Stimulated activated CD4-positive, alpha-beta T cell treated with anti-CD3 and anti-CD28 coated beads, Interleukin-15, amount 100 ng/mL, for 1 hour (primary cell): ENCODE measurements around the gene S100A12.

Experiments used
- DNase-seq, 2 donors: peaks; one replicate each; pipeline ENCODE4 v3.0.0-alpha.2; 2020; ENCODE audit warnings: low read depth in 1 of 2, low spot score in 1 of 2

Gene S100A12

DNA sequence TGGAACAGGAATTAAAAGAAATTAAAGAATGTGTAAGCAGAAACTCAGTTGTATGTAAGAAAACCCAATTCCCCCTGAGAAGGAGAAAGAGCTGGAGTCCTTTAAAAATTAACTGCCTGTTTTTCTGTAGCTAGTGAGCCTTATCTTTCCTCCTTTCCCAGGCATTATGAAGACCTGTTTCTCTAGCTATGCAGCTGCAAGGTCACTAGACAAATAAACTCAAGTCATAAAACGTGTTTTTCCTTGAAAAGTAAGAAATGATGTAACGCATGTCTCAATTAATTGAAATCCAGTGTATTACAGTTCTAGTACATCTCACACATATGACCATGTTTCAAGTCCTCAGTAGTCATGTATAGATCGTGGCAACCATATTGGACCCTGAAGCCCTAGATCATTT, 5.3 kb downstream of the S100A12 start:
- DNase-seq, result no peak

DNA sequence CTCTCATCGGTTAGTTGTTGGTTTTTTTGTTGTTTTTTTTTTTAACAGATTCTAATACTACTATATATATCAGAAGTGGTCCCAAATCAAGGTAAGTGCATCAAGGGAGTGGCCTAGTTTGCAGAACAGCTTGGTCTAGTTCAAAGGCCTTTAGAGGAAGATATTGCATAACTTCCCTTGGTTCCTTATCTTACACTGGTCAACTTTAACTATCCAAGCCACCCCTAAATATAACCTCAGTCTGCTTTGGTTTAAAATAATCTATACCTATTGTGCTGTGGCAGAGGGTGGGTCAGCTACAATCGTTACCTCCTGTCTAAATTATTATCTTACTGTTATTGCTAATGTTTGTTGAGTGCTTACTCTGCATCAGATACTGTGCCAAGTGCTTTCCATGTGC, 6.9 kb downstream of the S100A12 start:
- DNase-seq, result no peak

DNA sequence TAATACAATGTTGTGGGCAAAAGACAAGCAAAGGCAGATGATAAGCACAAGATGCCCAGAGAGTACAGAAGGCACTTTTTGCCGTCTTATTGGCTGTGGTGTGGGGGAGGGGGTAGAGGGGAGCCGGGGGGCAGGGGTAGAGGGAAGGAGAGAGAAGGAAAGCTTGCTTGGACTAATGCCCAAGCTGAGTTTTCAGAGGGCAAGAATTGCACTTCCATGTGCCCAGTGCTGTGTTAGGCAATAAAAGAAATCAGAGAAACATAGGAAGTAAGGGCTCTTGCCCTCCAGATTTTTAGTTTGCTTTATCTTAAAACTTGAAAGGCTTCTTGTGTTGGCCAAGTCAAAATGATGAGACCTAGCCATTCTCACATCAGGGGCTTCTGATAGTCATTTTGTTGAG, 8.3 kb downstream of the S100A12 start:
- DNase-seq, result no peak

DNA sequence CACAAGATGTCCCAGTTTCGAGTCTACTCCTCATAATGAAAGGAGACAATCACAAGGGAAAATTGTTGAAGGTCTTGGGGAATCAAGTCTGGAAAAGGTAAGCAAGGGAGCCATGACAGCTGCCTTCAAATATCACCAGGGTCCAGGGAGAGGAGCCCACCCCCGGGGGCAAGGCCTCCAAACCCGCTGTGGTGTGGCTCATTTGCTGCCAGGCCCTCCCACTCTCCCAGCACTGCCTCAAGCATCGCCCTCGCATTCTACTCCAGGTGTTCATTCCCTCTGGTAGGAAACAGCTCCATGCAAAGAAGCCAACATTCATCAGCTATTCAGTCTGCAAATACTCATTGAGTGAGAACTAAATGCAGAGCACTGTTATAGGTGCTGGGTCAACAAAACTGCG, 9.2 kb downstream of the S100A12 start:
- no peak for DNase-seq

DNA sequence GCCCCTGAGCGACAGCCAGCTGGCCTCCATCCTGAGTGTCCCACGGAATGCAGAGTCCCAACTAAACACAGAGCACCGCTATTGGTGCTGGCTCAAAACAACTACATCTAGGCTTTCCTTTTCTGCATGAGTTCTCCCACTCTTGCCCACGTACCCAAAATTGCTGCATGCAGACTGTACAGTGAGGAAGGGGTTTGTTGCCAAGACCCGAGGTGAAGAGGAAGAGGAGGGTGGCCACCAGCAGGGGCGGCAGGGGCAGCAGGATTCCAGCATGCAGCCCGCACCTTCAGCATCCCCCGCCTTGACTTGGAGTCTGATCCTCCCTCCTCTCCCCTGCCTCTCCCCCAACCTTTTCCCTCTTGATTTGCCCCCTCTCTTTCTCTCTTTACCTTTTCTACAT, 9.7 kb downstream of the S100A12 start:
- no peak for DNase-seq

DNA sequence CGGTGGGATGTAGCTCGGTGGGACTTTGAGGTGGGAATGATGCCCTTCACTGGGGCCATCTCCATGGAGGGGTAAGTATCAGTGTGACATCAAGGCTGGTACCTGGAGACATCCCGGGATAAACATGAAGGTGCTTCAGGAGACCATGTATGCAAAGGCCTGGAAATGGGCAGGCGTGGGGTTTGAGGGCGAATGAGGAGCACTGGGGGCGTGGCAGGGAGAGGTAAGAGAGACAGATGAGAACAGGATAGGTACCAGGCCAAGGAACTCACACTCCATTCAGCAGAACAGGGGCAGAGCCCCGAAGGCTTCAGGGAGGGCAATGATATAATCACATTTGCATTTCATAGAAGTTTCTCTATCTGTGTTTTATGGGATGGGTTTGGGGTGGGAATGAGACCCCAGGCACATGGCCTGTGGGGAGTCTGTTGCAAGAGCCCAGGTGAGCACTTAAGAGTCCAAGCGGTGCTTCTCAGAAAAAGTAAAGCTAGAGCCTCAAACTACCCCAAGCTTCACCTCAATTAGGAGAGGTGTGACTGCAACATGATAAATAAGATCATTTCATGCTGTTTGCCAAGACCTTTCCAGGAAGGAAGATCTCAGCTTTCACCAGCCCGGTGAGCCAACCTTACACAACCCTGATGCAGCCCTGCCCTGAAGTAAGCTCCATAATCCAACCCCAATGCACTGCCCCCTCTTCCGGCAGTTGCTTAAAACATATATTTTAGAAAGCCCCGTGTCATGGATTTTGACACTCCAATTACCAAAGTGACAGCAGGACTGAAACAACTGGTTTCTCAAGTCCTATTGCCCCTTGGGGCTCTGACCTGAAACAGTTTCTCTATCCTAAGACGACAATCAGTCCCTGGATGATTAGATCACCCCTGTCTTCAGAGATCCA, 10.4 kb downstream of the S100A12 start:
- DNase-seq, result no peak

DNA sequence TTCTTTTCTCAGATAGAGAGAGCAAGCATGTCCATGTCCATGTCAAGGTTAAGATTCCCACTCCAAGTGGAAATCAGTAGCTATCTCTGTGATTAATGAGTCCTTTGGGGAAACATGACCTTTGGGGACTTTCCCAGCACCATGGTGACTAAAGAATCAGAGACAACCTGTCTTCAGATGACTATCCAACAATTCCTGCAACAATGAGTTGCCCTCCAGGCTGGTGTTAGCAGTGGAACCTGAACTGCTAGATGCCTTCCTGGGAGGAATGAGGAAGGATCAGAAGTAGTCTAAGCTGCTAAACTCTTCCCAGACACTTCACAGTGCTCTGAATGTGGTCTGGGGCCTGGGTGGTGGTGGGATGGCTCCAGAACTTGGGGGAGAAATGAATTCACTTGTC, 11.3 kb downstream of the S100A12 start:
- no peak for DNase-seq

DNA sequence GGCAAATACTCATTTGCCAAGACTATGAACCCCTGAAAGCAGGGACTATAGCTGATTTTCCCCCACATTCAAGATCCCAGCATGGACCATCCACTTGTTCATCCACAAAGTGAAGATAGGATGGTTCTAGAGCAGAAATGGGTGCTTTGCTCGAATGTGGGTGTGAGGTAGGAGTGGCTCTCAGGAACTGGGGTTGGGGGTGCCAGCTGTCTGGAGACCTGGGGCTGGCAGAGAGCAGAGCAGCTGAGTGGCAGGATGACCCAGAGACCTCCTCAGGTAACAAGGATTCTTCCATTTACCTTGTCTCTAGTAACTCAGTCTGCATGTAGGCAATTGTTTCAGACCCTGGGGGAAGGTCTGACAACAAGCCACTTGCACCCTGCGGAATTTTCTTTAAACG, 11.8 kb downstream of the S100A12 start:
- DNase-seq, result no peak

DNA sequence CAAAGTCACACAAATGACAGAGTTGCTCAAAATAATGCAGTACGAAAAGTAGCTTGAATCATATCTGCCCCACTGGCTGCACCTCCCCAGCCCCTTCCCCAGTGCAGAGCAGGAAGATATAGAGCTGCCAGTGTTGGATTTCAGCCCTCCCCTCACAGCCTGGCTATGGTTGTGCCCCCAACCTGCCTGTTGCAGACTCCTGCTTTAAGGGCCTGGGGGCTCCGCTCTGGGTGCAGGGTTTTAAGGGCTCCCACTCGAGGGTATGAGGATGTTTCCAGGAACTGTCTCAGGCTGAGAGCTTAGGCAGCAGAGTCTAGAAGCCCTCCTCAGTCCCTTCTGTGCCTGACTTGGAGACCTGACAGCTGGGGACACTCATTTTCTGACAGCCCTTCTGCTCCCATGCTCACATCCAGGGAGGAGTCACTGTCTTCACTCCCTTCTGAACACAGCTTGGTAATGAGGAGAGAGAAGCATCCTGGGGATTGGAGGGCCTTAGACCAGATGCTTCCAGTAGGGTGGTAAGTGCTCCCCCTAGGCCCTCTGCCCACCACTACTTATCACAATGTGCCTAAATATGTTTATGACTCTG, 13.1 kb downstream of the S100A12 start:
- no peak for DNase-seq

DNA sequence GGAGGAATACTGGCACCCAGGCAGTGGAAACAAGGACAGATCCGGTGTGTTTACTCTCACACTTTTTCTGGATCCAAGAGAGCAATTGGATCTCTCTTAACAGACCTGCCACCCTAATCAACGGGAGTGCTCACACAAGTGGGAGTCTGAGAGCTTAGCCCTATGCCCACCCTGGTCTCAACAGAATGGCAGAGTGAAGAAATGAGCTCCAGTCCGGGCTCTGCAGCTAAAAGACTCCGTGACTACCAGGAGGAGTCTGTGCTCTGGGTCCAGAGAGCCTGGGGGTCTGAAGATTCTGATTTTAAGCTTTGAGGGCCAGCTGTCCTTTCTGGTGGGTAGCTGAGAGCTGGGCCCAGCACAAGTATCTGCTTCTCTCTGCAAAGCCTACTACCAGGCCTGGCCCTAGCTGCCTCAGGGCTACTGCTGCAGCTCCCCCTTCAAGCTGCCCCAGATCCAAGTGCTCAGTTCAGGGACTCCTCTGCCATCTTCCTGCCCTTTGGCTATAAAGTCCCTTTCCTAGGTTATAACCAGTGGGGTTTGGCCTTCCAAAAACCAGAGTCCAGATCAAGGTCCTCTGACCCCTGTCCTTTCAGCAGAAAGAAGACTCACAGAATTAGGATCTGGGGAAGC, 13.8 kb downstream of the S100A12 start:
- DNase-seq, result no peak

DNA sequence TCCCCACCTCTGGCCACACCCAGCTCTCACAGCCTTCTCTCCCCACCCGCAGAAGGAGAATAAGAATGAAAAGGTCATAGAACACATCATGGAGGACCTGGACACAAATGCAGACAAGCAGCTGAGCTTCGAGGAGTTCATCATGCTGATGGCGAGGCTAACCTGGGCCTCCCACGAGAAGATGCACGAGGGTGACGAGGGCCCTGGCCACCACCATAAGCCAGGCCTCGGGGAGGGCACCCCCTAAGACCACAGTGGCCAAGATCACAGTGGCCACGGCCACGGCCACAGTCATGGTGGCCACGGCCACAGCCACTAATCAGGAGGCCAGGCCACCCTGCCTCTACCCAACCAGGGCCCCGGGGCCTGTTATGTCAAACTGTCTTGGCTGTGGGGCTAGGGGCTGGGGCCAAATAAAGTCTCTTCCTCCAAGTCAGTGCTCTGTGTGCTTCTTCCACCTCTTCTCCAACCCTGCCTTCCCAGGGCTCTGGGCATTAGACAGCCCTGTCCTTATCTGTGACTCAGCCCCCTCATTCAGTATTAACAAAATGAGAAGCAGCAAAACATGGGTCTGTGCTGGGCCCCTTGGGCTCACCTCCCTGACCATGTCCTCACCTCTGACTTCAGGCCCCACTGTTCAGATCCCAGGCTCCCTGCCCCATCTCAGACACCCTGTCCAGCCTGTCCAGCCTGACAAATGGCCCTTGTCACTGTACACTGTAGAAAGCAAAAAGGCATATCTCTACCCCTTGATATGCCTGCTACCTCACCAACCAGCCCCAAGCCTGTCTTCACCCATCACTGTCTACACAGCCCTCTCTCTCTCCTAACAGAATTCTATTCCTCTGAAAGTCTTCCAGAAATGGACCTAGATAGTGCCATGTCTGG, 14.6 kb downstream of the S100A12 start:
- no peak for DNase-seq

DNA sequence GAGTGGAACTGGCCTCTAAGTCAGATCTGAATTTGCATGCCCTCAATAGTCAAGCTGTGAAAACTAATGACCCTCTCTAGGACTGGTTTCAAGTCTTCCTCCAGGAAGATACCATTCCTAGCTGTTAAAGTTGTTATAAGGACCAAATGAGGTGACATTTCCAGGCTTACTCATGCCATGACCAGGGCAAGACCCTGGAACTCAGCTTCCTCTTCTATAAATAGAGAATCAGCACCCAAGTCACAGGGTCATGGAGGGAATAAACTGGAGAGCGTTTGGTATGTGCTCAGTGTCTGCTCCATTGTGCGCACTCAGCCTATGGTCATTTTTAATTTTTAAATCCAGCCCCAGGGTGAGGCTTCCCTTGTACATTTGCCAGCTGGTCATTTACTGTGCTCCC, 15.2 kb downstream of the S100A12 start:
- DNase-seq, result no peak

DNA sequence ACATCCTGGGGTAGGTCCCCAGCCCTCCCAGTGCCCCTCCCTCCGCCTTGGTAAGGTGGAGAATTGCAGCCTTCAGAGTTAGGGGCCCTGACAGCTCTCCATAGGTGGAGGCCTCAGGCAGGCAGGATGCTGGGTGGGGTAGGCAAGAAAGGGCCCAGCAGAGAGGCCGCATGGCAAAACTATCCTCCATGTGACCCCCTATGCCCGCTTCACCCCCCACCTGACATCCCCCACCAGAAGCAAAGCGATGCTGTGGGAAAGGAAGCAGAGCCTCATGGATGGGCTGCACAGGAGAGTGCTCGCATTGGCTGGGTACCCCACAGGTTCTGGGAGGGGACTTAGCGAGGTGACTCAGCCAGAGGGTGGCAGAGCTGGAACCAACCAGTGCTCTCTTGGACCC, 16.2 kb downstream of the S100A12 start:
- DNase-seq, result no peak

DNA sequence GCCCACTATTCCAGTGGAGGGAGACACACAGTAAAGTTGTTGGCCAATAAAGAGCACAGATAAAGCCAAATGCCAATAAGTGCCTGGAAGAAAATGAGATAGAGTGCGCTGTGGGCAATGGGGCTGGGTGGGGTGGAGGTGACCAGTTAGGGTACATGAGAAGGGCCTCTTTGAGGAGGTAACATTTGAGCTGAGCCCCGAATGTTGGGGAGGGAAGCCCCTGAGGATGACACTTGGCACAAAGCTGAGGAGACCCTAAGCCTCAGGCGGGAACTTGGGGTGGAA, 16.8 kb downstream of the S100A12 start:
- no peak for DNase-seq

DNA sequence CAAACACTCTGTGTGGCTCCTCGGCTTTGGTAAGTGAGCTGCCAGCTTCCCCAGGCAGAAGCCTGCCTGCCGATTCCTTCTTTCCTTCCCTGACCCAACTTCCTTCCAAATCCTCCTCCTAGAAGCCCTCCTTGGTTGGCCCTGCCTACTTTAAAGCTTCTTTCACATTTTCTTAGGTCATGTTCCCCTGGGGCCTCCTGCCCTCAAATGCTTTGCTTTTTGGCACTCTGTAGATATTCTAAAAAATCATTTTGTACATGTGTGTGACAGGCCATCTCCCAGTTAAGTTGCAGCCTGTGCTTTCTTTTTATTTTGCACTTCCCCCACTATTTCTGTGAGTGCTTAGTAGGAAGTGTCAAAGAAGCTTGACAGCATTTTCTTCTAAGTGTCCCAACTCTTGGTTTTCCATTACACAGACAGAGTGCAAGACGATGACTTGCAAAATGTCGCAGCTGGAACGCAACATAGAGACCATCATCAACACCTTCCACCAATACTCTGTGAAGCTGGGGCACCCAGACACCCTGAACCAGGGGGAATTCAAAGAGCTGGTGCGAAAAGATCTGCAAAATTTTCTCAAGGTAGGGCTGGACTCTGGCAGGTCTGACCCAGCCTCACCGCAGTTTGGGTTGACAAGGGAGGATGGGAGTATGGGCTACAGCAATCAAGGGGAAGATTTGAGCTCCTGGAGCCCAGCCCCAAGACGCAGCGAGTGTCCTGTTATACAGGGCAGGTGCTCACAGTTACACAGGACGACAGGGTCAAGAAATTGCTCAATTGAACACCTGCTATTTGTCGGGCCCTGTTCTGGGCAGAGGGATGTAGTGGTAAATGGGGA, 17.3 kb downstream of the S100A12 start, which contains the start of gene S100A9:
Gene S100A9 (plus strand): TSS at position 2 of the 838 bp plus-strand sequence. CDS start 430 bp downstream, at position 432.
- no peak for DNase-seq

DNA sequence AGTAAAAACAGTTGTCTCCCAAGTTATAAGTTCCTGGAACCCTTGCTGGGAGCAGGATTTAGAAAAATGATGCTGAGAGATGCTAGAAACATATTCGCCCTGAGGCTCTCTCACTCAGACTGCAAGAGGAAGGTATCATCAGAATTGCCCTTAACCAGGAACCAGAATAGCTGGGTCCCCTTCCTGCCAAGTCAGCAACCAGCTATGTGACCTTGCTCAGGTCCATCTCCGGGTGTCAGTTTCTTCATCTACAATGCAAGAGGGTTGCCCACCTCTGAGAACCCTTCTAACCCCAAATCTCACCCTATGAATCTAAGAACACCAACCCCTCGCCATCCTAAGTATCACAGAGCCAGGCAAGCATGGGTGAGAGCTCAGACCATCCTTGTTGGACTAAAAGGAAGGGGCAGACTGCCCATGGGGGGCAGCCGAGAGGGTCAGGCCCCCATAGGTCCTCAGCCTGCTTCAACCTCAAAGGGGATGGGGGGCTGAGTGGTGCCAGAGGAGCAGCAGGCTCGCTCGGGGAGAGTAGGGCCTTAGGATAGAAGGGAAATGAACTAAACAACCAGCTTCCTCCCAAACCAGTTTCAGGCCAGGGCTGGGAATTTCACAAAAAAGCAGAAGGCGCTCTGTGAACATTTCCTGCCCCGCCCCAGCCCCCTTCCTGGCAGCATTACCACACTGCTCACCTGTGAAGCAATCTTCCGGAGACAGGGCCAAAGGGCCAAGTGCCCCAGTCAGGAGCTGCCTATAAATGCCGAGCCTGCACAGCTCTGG, 18.2 kb downstream of the S100A12 start:
- DNase-seq, result no peak

DNA sequence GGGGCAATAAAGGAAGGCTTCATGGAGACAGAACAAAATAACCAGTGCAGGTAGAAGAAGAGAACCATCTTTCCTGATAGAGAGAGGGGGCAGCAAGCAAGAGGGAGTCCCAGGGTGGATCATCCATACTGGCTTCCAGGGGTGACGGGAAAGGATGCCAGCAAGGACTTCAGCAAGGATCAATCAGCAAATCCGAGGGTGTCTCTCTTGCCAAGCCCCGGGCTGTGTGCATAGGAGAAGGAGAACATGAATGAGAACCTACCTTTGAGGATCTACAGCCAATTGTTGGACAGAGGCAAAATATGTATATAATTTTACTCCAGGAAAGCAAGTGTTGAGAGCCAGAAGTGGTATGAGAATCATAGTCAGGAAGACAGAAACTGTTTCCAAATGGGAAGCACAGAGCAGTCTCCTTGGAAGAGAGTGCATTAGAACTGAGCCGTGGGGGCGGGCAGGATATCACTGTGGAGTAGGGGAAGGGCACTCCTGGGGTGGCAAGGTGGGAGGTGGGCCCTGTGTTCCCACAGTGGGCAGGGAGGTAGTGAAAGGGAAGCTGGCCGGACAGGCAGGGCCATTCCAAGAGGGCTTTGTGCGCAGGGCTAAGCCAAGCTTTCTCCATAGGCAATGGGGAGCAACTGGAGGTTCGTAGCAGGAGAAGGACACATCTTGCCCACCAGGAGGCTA, 18.9 kb downstream of the S100A12 start:
- no peak for DNase-seq

DNA sequence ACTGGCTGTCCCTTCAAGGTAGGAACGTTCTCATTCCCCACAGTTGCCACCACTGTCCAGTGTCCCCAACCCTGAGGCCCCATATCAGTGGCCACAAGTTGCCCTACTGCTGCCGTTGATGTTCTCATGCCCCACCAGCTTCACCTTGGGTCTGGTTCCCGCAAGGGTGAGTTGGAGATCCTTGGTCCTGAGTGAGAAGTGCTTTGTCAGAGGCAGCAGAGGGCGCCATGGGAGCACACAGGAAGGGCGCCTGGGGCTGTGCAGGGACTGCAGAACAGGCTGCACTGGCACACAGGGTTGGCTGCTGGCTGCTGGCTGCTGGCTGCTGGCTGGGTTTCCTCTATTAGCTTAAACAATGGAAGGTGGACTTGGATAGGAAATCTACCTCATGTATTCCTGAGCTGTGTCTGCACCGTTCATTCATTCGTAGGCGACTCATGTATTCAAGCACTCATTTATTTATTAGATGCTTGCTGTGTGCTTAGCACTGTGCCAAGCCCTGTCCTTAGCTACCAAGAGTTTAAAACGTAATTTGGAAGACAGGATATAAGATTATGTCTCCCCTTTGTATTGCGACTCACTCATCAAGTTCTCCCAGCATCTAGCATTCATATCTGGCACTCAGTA, 19.9 kb downstream of the S100A12 start:
- DNase-seq, result peak in 1 of 2 donors; percentile 7
